GM18868 (cell line): ENCODE measurements around the gene CCDC182.

Experiments
- ATAC-seq: cut with Tn5 transposase; IDR thresholded peaks from one replicate; pipeline ENCODE4 v1.9.1; 2021; ENCODE audit warnings: mild to moderate bottlenecking, moderate library complexity; ENCODE audit not compliant: unreplicated experiment

Gene CCDC182

GRCh38 chr17:57730026-57730701 is 14.9 kb downstream of the CCDC182 start:
- ATAC-seq: no peak

GRCh38 chr17:57727630-57728175 is 17.4 kb downstream of the CCDC182 start:
- no peak for ATAC-seq

- no peak for ATAC-seq
Observed at GRCh38 chr17:57726838-57727237, 18.3 kb downstream of the CCDC182 start.

DNA sequence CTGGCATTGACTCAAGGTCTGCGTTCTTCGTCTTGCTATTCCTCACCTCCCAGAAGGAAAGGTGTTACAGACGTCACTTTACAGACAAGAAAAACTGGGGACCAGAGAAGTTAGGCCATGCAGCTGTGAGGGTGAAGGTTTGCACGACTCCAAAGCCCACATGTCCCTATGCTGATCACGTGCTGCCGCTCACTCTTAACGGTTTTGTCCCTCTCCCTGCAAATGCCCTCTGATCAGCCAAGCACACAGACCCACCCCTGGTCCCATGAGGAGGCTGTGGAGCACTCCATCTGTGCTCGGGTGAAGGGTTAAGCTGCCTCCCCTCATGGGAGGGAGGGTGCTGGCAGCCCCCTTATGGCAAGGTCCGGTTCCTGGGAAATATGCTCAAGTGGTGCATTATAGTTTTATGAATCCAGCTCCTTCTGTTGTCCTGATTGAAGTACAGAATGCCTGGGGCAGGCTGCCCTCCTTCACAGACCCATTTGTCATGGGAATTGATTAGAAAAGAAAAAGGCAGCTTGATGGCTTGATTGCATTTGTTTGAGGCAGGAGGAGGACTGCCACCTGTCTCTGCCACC is 18.8 kb downstream of the CCDC182 start:
- ATAC-seq: no peak

- ATAC-seq: no peak
Observed at GRCh38 chr17:57724729-57725125, 20.4 kb downstream of the CCDC182 start.

DNA sequence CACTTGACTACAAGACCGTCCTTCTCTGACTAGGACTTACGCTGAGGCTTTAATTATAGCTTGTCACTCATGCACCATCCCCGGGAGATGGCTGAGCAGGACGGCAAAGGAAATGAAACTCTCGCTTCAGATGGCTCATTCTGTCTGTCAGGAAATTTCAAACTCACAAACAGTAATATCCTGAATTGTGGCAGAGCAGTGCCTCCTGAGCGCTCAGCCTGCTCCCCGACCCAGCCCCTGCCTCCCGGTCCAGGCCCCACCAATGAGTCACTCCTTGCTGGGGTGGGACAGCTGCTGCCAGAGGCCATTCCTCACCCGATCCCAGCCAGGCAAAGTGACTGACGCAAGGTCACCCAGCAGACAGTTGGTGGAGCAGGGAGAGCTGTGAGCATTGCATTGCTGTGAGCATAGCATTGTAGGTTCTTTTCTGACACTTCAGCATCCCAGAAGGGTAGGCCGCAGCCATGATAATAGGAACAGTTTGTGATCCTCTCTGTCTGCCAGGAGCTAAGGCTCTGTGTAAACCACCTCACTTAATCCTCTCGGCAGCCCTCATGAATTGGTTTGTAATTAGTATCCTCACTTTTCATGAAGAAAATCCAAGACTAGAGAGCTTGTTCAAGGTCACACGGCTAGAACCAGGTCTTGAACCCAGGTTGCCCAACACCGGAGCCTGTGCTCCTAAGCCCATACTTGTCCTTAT is 20.9 kb downstream of the CCDC182 start:
- ATAC-seq: peak; percentile 77

GRCh38 chr17:57723427-57724025 is 21.6 kb downstream of the CCDC182 start:
- ATAC-seq: no peak

GRCh38 chr17:57722704-57723043 is 22.4 kb downstream of the CCDC182 start:
- ATAC-seq: no peak

DNA sequence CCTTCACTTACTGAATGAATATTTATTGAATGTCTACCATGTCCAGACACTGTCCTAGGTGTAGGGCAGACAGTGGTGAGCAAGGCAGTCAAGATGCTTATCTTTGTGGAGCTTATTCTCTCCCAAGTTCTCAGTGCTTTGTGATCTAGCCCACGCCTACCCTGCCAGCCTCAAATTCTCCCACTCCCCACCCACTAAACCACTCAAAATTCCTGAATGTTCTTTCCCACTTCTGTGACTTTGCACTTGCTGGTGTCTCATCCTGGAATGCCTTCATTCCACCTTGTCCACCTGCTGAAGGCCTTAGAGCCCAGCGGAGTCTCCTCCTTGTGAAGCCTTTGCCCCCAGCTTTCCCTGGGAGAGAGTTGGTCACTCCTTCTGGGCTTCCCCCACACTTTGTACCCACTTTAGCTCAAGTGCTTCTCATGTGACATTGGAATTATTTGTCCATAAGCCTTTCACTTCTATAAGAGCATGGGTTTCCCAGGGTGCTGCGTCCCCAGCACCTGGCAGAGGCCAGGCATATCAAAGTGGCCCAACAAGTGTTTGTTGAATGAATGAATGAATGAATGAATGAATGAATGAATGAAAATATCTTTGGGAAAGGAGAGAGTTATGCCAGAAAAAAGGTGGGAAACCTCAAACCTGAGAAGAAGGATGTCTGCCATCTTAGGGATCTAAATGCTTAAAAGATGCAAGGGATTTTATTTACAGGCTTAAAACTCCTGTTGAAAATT is 23.0 kb downstream of the CCDC182 start:
- ATAC-seq: no peak

GRCh38 chr17:57720386-57721035 is 24.6 kb downstream of the CCDC182 start:
- ATAC-seq: no peak

DNA sequence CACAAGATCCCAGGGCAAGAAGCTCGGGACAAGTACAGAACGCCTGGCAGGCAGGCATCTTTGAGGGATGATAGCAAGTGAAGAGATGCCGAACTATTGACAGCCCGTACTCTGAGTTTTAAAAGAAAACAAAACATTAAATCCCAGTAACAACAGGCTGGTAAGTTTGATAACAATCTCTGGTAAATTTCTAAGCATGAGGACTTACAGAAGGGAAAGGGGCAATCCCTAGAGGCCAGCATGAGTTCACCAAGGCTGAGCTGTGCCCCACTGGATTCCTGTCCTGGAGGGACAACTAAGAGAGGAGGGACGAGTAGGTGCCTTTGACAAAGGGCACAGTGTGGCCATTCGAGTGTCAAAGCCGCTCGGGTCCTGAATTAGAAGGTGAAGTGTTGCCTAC is 26.2 kb downstream of the CCDC182 start:
- ATAC-seq: no peak

GRCh38 chr17:57715981-57716380 is 29.1 kb downstream of the CCDC182 start:
- no peak for ATAC-seq

GRCh38 chr17:57714665-57715180 is 30.4 kb downstream of the CCDC182 start:
- no peak for ATAC-seq

- ATAC-seq: no peak
Observed at GRCh38 chr17:57713140-57713539, 32.0 kb downstream of the CCDC182 start.

- no peak for ATAC-seq
Observed at GRCh38 chr17:57708410-57708809, 36.7 kb downstream of the CCDC182 start.

DNA sequence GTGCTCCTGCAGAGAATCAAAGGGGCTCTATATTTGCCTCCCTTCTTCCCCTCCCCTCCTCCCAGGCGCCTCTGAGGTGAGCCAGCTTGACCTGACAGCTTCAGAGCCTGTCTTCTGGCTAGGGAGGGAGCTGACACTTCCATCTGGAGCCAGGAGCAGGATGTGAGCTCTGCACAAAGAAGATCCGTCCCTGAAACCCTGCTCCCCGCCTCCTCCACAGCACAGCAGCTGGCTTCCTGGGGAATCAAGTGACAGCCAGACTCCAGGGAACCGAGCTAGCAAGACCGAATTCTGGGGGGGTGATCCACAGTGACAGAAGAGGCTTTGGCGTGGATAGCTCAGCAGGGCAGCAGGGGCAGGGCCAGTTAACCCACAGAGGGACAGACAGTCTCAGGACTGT is 37.2 kb downstream of the CCDC182 start:
- no peak for ATAC-seq

- ATAC-seq: no peak
Observed at GRCh38 chr17:57706761-57707160, 38.3 kb downstream of the CCDC182 start.

GRCh38 chr17:57705921-57706695 is 39.0 kb downstream of the CCDC182 start:
- ATAC-seq: no peak

- no peak for ATAC-seq
Observed at GRCh38 chr17:57704448-57704847, 40.7 kb downstream of the CCDC182 start.

DNA sequence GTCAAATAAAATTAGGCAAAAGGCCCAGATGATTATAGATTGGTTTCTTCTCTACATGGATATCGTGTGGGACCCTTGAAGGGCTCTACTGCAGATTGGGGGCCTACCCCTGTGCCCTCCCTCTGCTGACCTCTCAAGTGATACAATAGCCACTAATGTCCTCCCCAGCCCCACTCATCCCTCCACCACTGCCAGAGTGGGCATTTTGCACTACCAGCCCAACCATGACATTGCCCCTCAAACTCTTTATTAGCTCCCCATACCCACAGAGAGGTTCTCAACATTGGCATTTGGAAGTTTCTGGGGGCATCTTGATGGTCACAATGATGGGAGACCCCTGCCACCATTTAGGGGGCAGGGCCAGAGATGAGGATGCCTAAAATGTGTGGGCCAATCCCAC is 41.8 kb downstream of the CCDC182 start:
- ATAC-seq: no peak
